SHP77 treated with DMSO at 0.1 percent for 48 hours (cell line): ENCODE measurements around the gene TBC1D7.

Experiments used
- DNase-seq: peaks from one replicate; lab custom pipeline; 2025; lab: John Stamatoyannopoulos, UW

Gene TBC1D7

GRCh38 chr6:13272131-13273046 is 55.9 kb downstream of the TBC1D7 start:
- DNase-seq, result no peak

GRCh38 chr6:13268913-13269518 is 59.3 kb downstream of the TBC1D7 start:
- DNase-seq, result no peak

GRCh38 chr6:13267142-13267651 is 61.1 kb downstream of the TBC1D7 start:
- no peak for DNase-seq

GRCh38 chr6:13263669-13264068 is 64.7 kb downstream of the TBC1D7 start:
- no peak for DNase-seq

- no peak for DNase-seq
These were observed 65.8 kb downstream of the TBC1D7 start for GRCh38 chr6:13262302-13263230.

GRCh38 chr6:13261464-13261994 is 66.8 kb downstream of the TBC1D7 start:
- DNase-seq, result no peak

- no peak for DNase-seq
These were observed 67.5 kb downstream of the TBC1D7 start for GRCh38 chr6:13260831-13261230.

GRCh38 chr6:13260101-13260598 is 68.2 kb downstream of the TBC1D7 start:
- no peak for DNase-seq

- no peak for DNase-seq
These were observed 68.9 kb downstream of the TBC1D7 start for GRCh38 chr6:13259393-13259792.

- DNase-seq, result no peak
These were observed 71.9 kb downstream of the TBC1D7 start for GRCh38 chr6:13256266-13257001.
